GM12878 (cell line): ENCODE measurements around the gene RHOF. TPM values are rescaled to one million over a fixed set of nuclear protein-coding genes. Genes with fewer than 3 reads are reported as not detected.

Experiments
- ATAC-seq: fragments of 200-7000 bp; cut with Tn5 transposase; 3 replicates; pipeline ENCODE4 v1.9.1; 2020; ENCODE audit warnings: mild to moderate bottlenecking, moderate library complexity
- Bru-seq: library from RNA; stranded (reverse); fragments of 400-500 nt; gene quantifications from one replicate; lab custom pipeline; 2021; lab: Mats Ljungman, UMichigan
- BruChase-seq, 2 experiments: library from RNA; stranded (reverse); fragments of 400-500 nt; gene quantifications; one replicate each; lab custom pipeline; 2021; lab: Mats Ljungman, UMichigan
- BruUV-seq: library from RNA; stranded (reverse); fragments of 400-500 nt; replicated peaks from 2 replicates; lab custom pipeline; 2021; lab: Mats Ljungman, UMichigan
- CTCF ChIA-PET: fragments of 300-600 bp; sonication (Branson Sonifier 250); formaldehyde crosslinking; extraction: SDS; loops from one replicate; lab custom pipeline; 2021; ENCODE audit warnings: inconsistent platforms; lab: Yijun Ruan, JAX
- POLR2A ChIA-PET: fragments of 350-600 bp; formaldehyde crosslinking; extraction: SDS; loops from one replicate; lab custom pipeline; 2021; ENCODE audit warnings: inconsistent platforms; lab: Charles Lee
- RAD21 ChIA-PET: fragments of 300-600 bp; sonication (Branson Sonifier 250); formaldehyde crosslinking; loops from one replicate; lab custom pipeline; 2023; ENCODE audit warnings: antibody characterized with exemption; ENCODE audit not compliant: unreplicated experiment; lab: Charles Lee
- SMC1A ChIA-PET: fragments of 300-600 bp; sonication (Branson Sonifier 250); formaldehyde crosslinking; loops from one replicate; lab custom pipeline; 2023; ENCODE audit not compliant: unreplicated experiment, uncharacterized antibody; lab: Charles Lee
- DNase-seq: peaks from one replicate; pipeline ENCODE4 v3.0.0-alpha.2; 2011; ENCODE audit warnings: low read depth, low spot score
- FAIRE-seq: peaks from 3 replicates; lab custom pipeline; 2011; peaks lifted over from hg19 to GRCh38; lab: Jason Lieb, UNC
- H2AFZ ChIP-seq: 2 replicates; pipeline ENCODE4 v1.6.0; 2011; ENCODE audit warnings: low read depth, low read length, control low read depth; ENCODE audit not compliant: control insufficient read depth
- H3K27ac ChIP-seq: 2 replicates; pipeline ENCODE4 v1.5.1; 2011; ENCODE audit warnings: control low read depth; ENCODE audit not compliant: control insufficient read depth, insufficient read depth
- H3K27me3 ChIP-seq, 2 experiments: replicated peaks in 1 of 2; 2 replicates each; pipeline versions ENCODE4 v1.6.0 to v1.6.1; 2011; ENCODE audit warnings: low read length in 1 of 2; ENCODE audit not compliant: control insufficient read depth in 2 of 2, insufficient read depth in 2 of 2
- H3K36me3 ChIP-seq, 2 experiments: 2 replicates each; pipeline ENCODE4 v1.5.1; 2011; ENCODE audit warnings: low read length in 1 of 2; ENCODE audit not compliant: control insufficient read depth in 2 of 2, insufficient read depth in 2 of 2
- H3K4me1 ChIP-seq: 2 replicates; pipeline ENCODE4 v1.6.1; 2011; ENCODE audit warnings: mild to moderate bottlenecking, low read length, moderate library complexity, mixed read lengths; ENCODE audit not compliant: control insufficient read depth, insufficient read depth
- H3K4me2 ChIP-seq: 2 replicates; pipeline ENCODE4 v1.6.0; 2011; ENCODE audit warnings: control low read depth; ENCODE audit not compliant: control insufficient read depth, insufficient read depth
- H3K4me3 ChIP-seq: fragments of 200-600 bp; sonication (generic); 2 replicates; pipeline ENCODE4 v1.5.1; 2016
- H3K79me2 ChIP-seq: 2 replicates; pipeline ENCODE4 v1.6.0; 2011; ENCODE audit warnings: low read length; ENCODE audit not compliant: control insufficient read depth, insufficient read depth
- H3K9ac ChIP-seq: 2 replicates; pipeline ENCODE4 v1.8.0; 2011; ENCODE audit warnings: low read length, control low read depth, mixed read lengths; ENCODE audit not compliant: control insufficient read depth, insufficient read depth
- H3K9me3 ChIP-seq: replicated peaks from 3 replicates; pipeline ENCODE4 v1.5.1; 2011; ENCODE audit warnings: mild to moderate bottlenecking, low read length; ENCODE audit not compliant: control insufficient read depth, insufficient read depth
- H4K20me1 ChIP-seq: 2 replicates; pipeline ENCODE4 v1.6.0; 2011; ENCODE audit not compliant: control insufficient read depth, insufficient read depth
- BCL11A ChIP-seq: IDR thresholded peaks from 2 replicates; pipeline ENCODE4 v1.6.1; 2011; ENCODE audit warnings: low read depth, low read length
- BCL3 ChIP-seq: IDR thresholded peaks from 2 replicates; pipeline ENCODE4 v1.6.1; 2011; ENCODE audit warnings: borderline replicate concordance, low read depth, mild to moderate bottlenecking, moderate library complexity, low read length; ENCODE audit not compliant: insufficient read depth, poor library complexity, severe bottlenecking
- CREM ChIP-seq: IDR thresholded peaks from 2 replicates; pipeline ENCODE4 v1.6.1; 2014; ENCODE audit warnings: antibody characterized with exemption, low read depth
- EED ChIP-seq: sonication (generic); IDR thresholded peaks from 2 replicates; pipeline ENCODE4 v1.6.1; 2016; ENCODE audit warnings: antibody characterized with exemption, low read depth
- ETV6 ChIP-seq, 2 experiments: fragments of 450-650 bp in 1 of 2; IDR thresholded peaks in 1 of 2; conservative IDR thresholded peaks in 1 of 2; 2 replicates each; pipeline ENCODE4 v1.6.1; 2014; ENCODE audit warnings: antibody characterized with exemption in 1 of 2, borderline replicate concordance in 1 of 2, low read depth in 1 of 2, mild to moderate bottlenecking in 1 of 2, moderate library complexity in 1 of 2
- GABPA ChIP-seq: IDR thresholded peaks from 2 replicates; pipeline ENCODE4 v1.6.1; 2014; ENCODE audit warnings: antibody characterized with exemption, low read depth, mild to moderate bottlenecking, inconsistent platforms
- MTA3 ChIP-seq: IDR thresholded peaks from 2 replicates; pipeline ENCODE4 v1.6.1; 2012; ENCODE audit warnings: low read length, inconsistent platforms, borderline replicate concordance
- MYB ChIP-seq: fragments of 150-350 bp; IDR thresholded peaks from 2 replicates; pipeline ENCODE4 v1.6.1; 2014; ENCODE audit warnings: mild to moderate bottlenecking, low read depth, low read length, borderline replicate concordance
- NFXL1 ChIP-seq: fragments of 450-650 bp; IDR thresholded peaks from 2 replicates; pipeline ENCODE4 v1.6.1; 2017; ENCODE audit warnings: antibody characterized with exemption, mild to moderate bottlenecking, borderline replicate concordance
- POLR2A ChIP-seq: IDR thresholded peaks from 2 replicates; pipeline ENCODE4 v1.6.1; 2011; ENCODE audit warnings: low read depth, mild to moderate bottlenecking, low read length
- POLR2AphosphoS5 ChIP-seq: IDR thresholded peaks from 2 replicates; pipeline ENCODE4 v1.6.1; 2011; ENCODE audit warnings: mild to moderate bottlenecking, low read length, inconsistent platforms
- POU2F2 ChIP-seq: IDR thresholded peaks from 3 replicates; pipeline ENCODE4 v1.6.1; 2011; ENCODE audit warnings: low read depth, mild to moderate bottlenecking, low read length, borderline replicate concordance
- SIN3A ChIP-seq: IDR thresholded peaks from 2 replicates; pipeline ENCODE4 v1.6.1; 2012; ENCODE audit warnings: low read depth, low read length, improper control_type of control experiment
- SUPT20H ChIP-seq: IDR thresholded peaks from 2 replicates; pipeline ENCODE4 v1.6.1; 2011; ENCODE audit warnings: low read depth, mild to moderate bottlenecking, low read length, moderate library complexity, borderline replicate concordance; ENCODE audit not compliant: control insufficient read depth
- TAF1 ChIP-seq: IDR thresholded peaks from 2 replicates; pipeline ENCODE4 v1.6.1; 2011; ENCODE audit warnings: mild to moderate bottlenecking, low read depth, low read length, borderline replicate concordance
- WGBS: methylation state at CpG from one replicate; pipeline ENCODE4 v1.1.6; 2016; ENCODE audit warnings: low lambda C conversion rate; ENCODE audit not compliant: insufficient replicate concordance, insufficient coverage; ENCODE audit errors: missing lambda C conversion rate; 5-methylcytosine and 5-hydroxymethylcytosine counted together
- in situ Hi-C: fragments of 300-500 bp; cut with MboI; formaldehyde crosslinking; loops from 9 replicates; pipeline ENCODE4 v1.14.3; 2018; ENCODE audit warnings: mixed read lengths
- intact Hi-C: fragments of 100-400 bp; cut with micrococcal nuclease; formaldehyde crosslinking; loops from one replicate; pipeline ENCODE4 v1.14.2; 2022; ENCODE audit not compliant: unreplicated experiment
- long read RNA-seq, 2 experiments: library from polyadenylated mRNA; unstranded; transcript quantifications; one replicate each; pipeline ENCODE4 v2.0.0, GENCODE V29; 2019 to 2020
- polyA minus RNA-seq, 3 experiments: library from RNA; depleted of rRNA, polyadenylated mRNA; stranded (reverse); fragments of >200 nt; gene quantifications; 2 replicates each; pipeline ENCODE4 v1.2.3, GENCODE V29; 2011
- polyA plus RNA-seq, 11 experiments: library from polyadenylated mRNA; depleted of rRNA in 4 of 11; unstranded in 6 of 11; stranded (reverse) in 5 of 11; fragments of >200 nt; fragmentation: Nextera tagmentation in 4 of 11; fragmentation: Illumina TruSeq in 1 of 11; extraction: Ambion mirVana in 4 of 11; extraction: Trizol in 1 of 11; gene quantifications; 1 replicate in 1 of 11; 2 replicates in 10 of 11; pipeline versions ENCODE4 v1.2.1 to v1.2.3, GENCODE V29; 2011 to 2016; ENCODE audit warnings: inconsistent platforms in 2 of 11, missing spikeins in 2 of 11, low read depth in 1 of 11
- total RNA-seq, 4 experiments: library from RNA; depleted of rRNA in 3 of 4; stranded (reverse); fragments of >200 nt in 3 of 4; fragmentation: Illumina TruSeq in 1 of 4; extraction: Trizol in 1 of 4; gene quantifications; 2 replicates each; pipeline versions ENCODE4 v1.2.1 to v1.2.3, GENCODE V29; 2013 to 2021
- TF ChIP-seq, protein P1 (sequence below): IDR thresholded peaks from 2 replicates; pipeline ENCODE4 v1.6.1; 2012; ENCODE audit warnings: low read depth, low read length, improper control_type of control experiment

RHOF gene, protein sequence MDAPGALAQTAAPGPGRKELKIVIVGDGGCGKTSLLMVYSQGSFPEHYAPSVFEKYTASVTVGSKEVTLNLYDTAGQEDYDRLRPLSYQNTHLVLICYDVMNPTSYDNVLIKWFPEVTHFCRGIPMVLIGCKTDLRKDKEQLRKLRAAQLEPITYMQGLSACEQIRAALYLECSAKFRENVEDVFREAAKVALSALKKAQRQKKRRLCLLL
- total RNA-seq (2013; cell fraction: nucleolus; rRNA removed), result 111 and 129 TPM in 2 replicates
- total RNA-seq (2014; rRNA removed) (58.0 and 58.8 TPM in 2 replicates), total RNA-seq (2014; rRNA removed; fragmentation: Illumina TruSeq; extraction: Trizol) (32.8 and 32.9 TPM in 2 replicates), total RNA-seq (2021) (72.8 and 78.7 TPM in 2 replicates), polyA plus RNA-seq (2011; rRNA removed) (25.4 and 40.8 TPM in 2 replicates), polyA plus RNA-seq (2014; fragmentation: Illumina TruSeq; extraction: Trizol) (28.5 and 36.5 TPM in 2 replicates), polyA plus RNA-seq (2014; fragmentation: Nextera tagmentation; extraction: Ambion mirVana) (1 to 10 TPM; 6.1 to 6.4 TPM), polyA plus RNA-seq (2014; rRNA removed) (66.1 and 75.8 TPM in 2 replicates), polyA plus RNA-seq (2016; fragmentation: Nextera tagmentation; extraction: Ambion mirVana) (10 to 100 TPM; 38.9 to 40.5 TPM), polyA minus RNA-seq (2011; rRNA and poly(A)+ RNA removed) (45.1 and 66.7 TPM in 2 replicates), Bru-seq, nascent RNA (percentile 78 among the genes with signal in this experiment), BruChase-seq, experiment 1, labeled RNA remaining after a 6-hour chase (percentile 86 among the genes with signal in this experiment), BruChase-seq, experiment 2, labeled RNA remaining after a 2-hour chase (percentile 81 among the genes with signal in this experiment)
- 11.6 TPM for polyA plus RNA-seq (2011; ENCODE audit: low read depth)
- polyA plus RNA-seq (2011; cell fraction: cytosol; rRNA removed), result 71.0 and 80.5 TPM in 2 replicates
- 76.9 and 97.7 TPM in 2 replicates for polyA plus RNA-seq (2011; cell fraction: nucleus; rRNA removed)
- polyA plus RNA-seq (2012), result 38.5 and 51.6 TPM in 2 replicates
- 58.2 and 58.8 TPM in 2 replicates for polyA minus RNA-seq (2011; cell fraction: cytosol; rRNA and poly(A)+ RNA removed)
- polyA minus RNA-seq (2011; cell fraction: nucleus; rRNA and poly(A)+ RNA removed), result 35.3 and 53.2 TPM in 2 replicates
- long read RNA-seq, experiment 1, transcript RHOF-203 (4 exons, 1,485 nt), result minor isoform, 15 of 100 reads
- long read RNA-seq, experiment 1, transcript RHOF-201 (5 exons, 3,009 nt), result major isoform, 70 of 100 reads
- long read RNA-seq, experiment 1, partial matches to known transcripts, result 0 of 100 reads
- long read RNA-seq, experiment 1, other reads (novel, unspliced or antisense), result 15 of 100 reads
- long read RNA-seq, experiment 2, transcript RHOF-203 (4 exons, 1,485 nt), result minor isoform, 9 of 33 reads
- long read RNA-seq, experiment 2, transcript RHOF-201 (5 exons, 3,009 nt), result major isoform, 17 of 33 reads
- long read RNA-seq, experiment 2, partial matches to known transcripts, result 0 of 33 reads
- long read RNA-seq, experiment 2, other reads (novel, unspliced or antisense), result 6 of 33 reads

DNA sequence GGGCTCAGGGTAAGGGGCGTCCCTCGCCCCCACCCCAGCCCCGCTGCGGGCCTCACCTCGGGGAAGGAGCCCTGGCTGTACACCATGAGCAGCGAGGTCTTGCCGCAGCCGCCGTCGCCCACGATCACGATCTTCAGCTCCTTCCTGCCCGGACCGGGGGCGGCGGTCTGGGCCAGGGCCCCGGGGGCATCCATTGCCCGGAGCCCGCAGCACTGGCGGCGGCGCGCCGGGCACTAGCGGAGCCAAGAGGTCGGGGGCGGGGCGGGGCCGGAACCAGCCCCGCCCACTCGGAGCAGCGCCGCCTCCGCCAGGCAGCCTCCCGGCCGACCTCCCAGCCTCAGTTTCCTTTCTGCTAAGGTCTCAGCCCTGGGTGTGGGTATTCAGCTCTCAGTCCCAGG is at the start of gene RHOF:
RHOF (minus strand) TSS at position 249 of the 398 bp plus-strand sequence; CDS start at position 194, 55 bp downstream.
- peaks cover 57% of the 10 kb centered on the region for H3K79me2 ChIP-seq
- H3K9me3 ChIP-seq, result no peaks in the 10 kb centered on the region
- WGBS, result under 1% methylated on average over 24 of the region's 36 CpGs
- POLR2A ChIA-PET, result interaction anchor here (0.7 to 7.9 kb wide), 8 partner anchors 10 to 82 kb away, joined by 4 to 155 read pairs (median 16); partner anchors contain the start of genes SETD1B and TMEM120B
- peak within 1 kb of the TSS; percentile 73 for H2AFZ ChIP-seq
- FAIRE-seq, result no peak
- intact Hi-C loops, result no loop called here
- H3K4me1 ChIP-seq, result peaks cover 44% of the 10 kb centered on the region
- H3K4me2 ChIP-seq, result peak within 1 kb of the TSS; percentile 93
- BruUV-seq, result no TSS peak
- CTCF ChIA-PET, result interaction anchor here (0.6 to 16.2 kb wide), 24 partner anchors 14 to 369 kb away, joined by 3 to 565 read pairs (median 12); partner anchors contain the start of genes CFAP251, PSMD9, SETD1B and TMEM120B
- peak within 1 kb of the TSS; percentile 97 for H3K4me3 ChIP-seq
- H3K27me3 ChIP-seq, result no peaks in the 10 kb centered on the region
- peak within 1 kb of the TSS; percentile 75 for H3K27ac ChIP-seq
- H3K36me3 ChIP-seq, result peaks cover 4 to 10% of the 10 kb centered on the region in 2 experiments; a peak in 2 of 4 replicates
- DNase-seq, result no peak
- peak within 1 kb of the TSS; percentile 83 for H3K9ac ChIP-seq
- ATAC-seq, result peak; percentile 52
- no peaks in the 10 kb centered on the region; the same call in 1 of the 2 replicates for H4K20me1 ChIP-seq
- SMC1A ChIA-PET, result interaction anchor here (1.1 to 10.5 kb wide), 15 partner anchors 10 to 373 kb away, joined by 3 to 226 read pairs (median 9); partner anchors contain the start of genes PSMD9 and SETD1B
- in situ Hi-C loops, result loop anchor here (5.0 kb wide), 1 partner anchor 101 kb away; no protein-coding TSS in a partner anchor
- RAD21 ChIA-PET, result interaction anchor here (0.6 to 11.7 kb wide), 17 partner anchors 13 to 441 kb away, joined by 3 to 395 read pairs (median 10); partner anchors contain the start of genes ANAPC5, ORAI1, PSMD9 and SETD1B
- peak; percentile 47; the same call in 2 of the 3 replicates for TF ChIP-seq POU2F2
- TF ChIP-seq ETV6 (conservative IDR thresholded peaks at IDR 0.05 in 1 of 2, IDR thresholded peaks at IDR 0.05 in 1 of 2; ENCODE audit: borderline replicate concordance in 1 of 2, low read depth in 1 of 2), result no peak
- TF ChIP-seq, protein P1, sequence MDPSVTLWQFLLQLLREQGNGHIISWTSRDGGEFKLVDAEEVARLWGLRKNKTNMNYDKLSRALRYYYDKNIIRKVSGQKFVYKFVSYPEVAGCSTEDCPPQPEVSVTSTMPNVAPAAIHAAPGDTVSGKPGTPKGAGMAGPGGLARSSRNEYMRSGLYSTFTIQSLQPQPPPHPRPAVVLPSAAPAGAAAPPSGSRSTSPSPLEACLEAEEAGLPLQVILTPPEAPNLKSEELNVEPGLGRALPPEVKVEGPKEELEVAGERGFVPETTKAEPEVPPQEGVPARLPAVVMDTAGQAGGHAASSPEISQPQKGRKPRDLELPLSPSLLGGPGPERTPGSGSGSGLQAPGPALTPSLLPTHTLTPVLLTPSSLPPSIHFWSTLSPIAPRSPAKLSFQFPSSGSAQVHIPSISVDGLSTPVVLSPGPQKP, result 0 out of 2 replicates have a peak, but pooled peaks have one; percentile 26
- TF ChIP-seq SIN3A, result no peak
- no peak for TF ChIP-seq EED
- TF ChIP-seq BCL11A, result no peak
- peak; percentile 71 for TF ChIP-seq POLR2A
- TF ChIP-seq NFXL1, result no peak
- no peak for TF ChIP-seq MYB
- no peak for TF ChIP-seq MTA3
- no peak for TF ChIP-seq GABPA
- peak; percentile 46; the same call in 1 of the 2 replicates for TF ChIP-seq POLR2AphosphoS5
- TF ChIP-seq SUPT20H, result no peak
- no peak for TF ChIP-seq BCL3
- TF ChIP-seq TAF1, result no peak
- TF ChIP-seq CREM, result no peak
